Activated CD8-positive, alpha-beta T cell treated with anti-CD3 and anti-CD28 coated beads for 36 hours (primary cell): ENCODE measurements around the gene KCTD12. TPM values are rescaled to one million over a fixed set of nuclear protein-coding genes. Genes with fewer than 3 reads are reported as not detected.

Experiments
- ATAC-seq: fragments of 200-7000 bp; cut with Tn5 transposase; one replicate; pipeline ENCODE4 v1.10.0; 2021; ENCODE audit warnings: mild to moderate bottlenecking, moderate library complexity
- CTCF ChIA-PET: fragments of 350-600 bp; sonication (Branson Sonifier 250); formaldehyde crosslinking; loops from one replicate; lab custom pipeline; 2021; ENCODE audit warnings: antibody characterized with exemption; lab: Charles Lee
- POLR2A ChIA-PET: fragments of 350-600 bp; sonication (Branson Sonifier 250); formaldehyde crosslinking; loops from one replicate; lab custom pipeline; 2021; ENCODE audit warnings: antibody characterized with exemption; lab: Charles Lee
- DNase-seq: peaks from one replicate; pipeline ENCODE4 v3.0.0-alpha.2; 2020
- H3K27ac Mint-ChIP-seq: one replicate; pipeline ENCODE4 v1.8.0; 2021; ENCODE audit warnings: mild to moderate bottlenecking, mixed read lengths
- H3K27me3 Mint-ChIP-seq: one replicate; pipeline ENCODE4 v1.8.0; 2021; ENCODE audit warnings: mixed read lengths
- H3K36me3 Mint-ChIP-seq: one replicate; pipeline ENCODE4 v1.8.0; 2021; ENCODE audit warnings: low read depth, mixed read lengths
- H3K4me1 Mint-ChIP-seq: one replicate; pipeline ENCODE4 v1.8.0; 2021; ENCODE audit warnings: low read depth, mixed read lengths
- H3K4me3 Mint-ChIP-seq: one replicate; pipeline ENCODE4 v1.8.0; 2021; ENCODE audit warnings: mild to moderate bottlenecking, moderate library complexity, mixed read lengths
- H3K9me3 Mint-ChIP-seq: one replicate; pipeline ENCODE4 v1.8.0; 2021; ENCODE audit warnings: mixed read lengths
- CTCF ChIP-seq: fragments of 200-600 bp; IDR thresholded peaks from one replicate; pipeline ENCODE4 v1.8.0; 2022; ENCODE audit warnings: antibody characterized with exemption, mild to moderate bottlenecking
- intact Hi-C: fragments of 100-400 bp; cut with micrococcal nuclease; formaldehyde crosslinking; loops from one replicate; pipeline ENCODE4 v1.10.0; 2022
- total RNA-seq, 2 experiments: library from RNA; stranded (reverse); gene quantifications; one replicate each; pipeline ENCODE4 v1.2.3, GENCODE V29; 2021

Gene KCTD12
- total RNA-seq, 2 experiments from 2014 or later: 14.3 to 14.8 TPM

GRCh38 chr13:76853921-76854608 is 32.1 kb downstream of the KCTD12 start:
- CTCF ChIA-PET: interaction anchor here (1.5 kb wide), 1 partner anchor 49 kb away, joined by 3 read pairs; no protein-coding TSS in a partner anchor
- no peak for ATAC-seq

GRCh38 chr13:76853481-76853880 is 32.7 kb downstream of the KCTD12 start:
- ATAC-seq: no peak
- POLR2A ChIA-PET: interaction anchor here (0.6 kb wide), 1 partner anchor 15 kb away, joined by 5 read pairs; no protein-coding TSS in a partner anchor
- TF ChIP-seq CTCF: no peak
- intact Hi-C loops: no loop called here
- H3K4me1 Mint-ChIP-seq: peaks cover 2% of the 10 kb centered on the region
- no peaks in the 10 kb centered on the region for H3K36me3 Mint-ChIP-seq
- no peaks in the 10 kb centered on the region for H3K27me3 Mint-ChIP-seq
- no peak overlapping the region for H3K27ac Mint-ChIP-seq
- H3K9me3 Mint-ChIP-seq: no peaks in the 10 kb centered on the region
- no peak overlapping the region for H3K4me3 Mint-ChIP-seq
- no peak for DNase-seq
- CTCF ChIA-PET: interaction anchor here (1.5 kb wide), 1 partner anchor 49 kb away, joined by 3 read pairs; no protein-coding TSS in a partner anchor

More at GRCh38 chr13:76853921-76854608, 32.1 kb downstream of the KCTD12 start:
- Mint-ChIP-seq H3K36me3 (no peaks in the 10 kb centered on the region), H3K27ac (no peak overlapping the region), H3K27me3 (no peaks in the 10 kb centered on the region), H3K4me1 (peaks cover 2% of the 10 kb centered on the region), H3K4me3 (no peak overlapping the region), H3K9me3 (no peaks in the 10 kb centered on the region)
- POLR2A ChIA-PET: interaction anchor here (0.6 kb wide), 1 partner anchor 14 kb away, joined by 5 read pairs; no protein-coding TSS in a partner anchor
- no peak for TF ChIP-seq CTCF
- DNase-seq: no peak
- intact Hi-C loops: no loop called here

- no peak for ATAC-seq
- no peak for DNase-seq
- ChIA-PET POLR2A (no interaction called here), CTCF (interaction anchor here (1.1 to 1.5 kb wide), 2 partner anchors 50 to 129 kb away, joined by 3 read pairs; no protein-coding TSS in a partner anchor)
- Mint-ChIP-seq H3K27ac (no peak overlapping the region), H3K4me1 (peaks cover 2% of the 10 kb centered on the region), H3K9me3 (no peaks in the 10 kb centered on the region), H3K36me3 (no peaks in the 10 kb centered on the region), H3K27me3 (no peaks in the 10 kb centered on the region), H3K4me3 (no peak overlapping the region)
- TF ChIP-seq CTCF: no peak
- intact Hi-C loops: no loop called here
These were observed 33.2 kb downstream of the KCTD12 start for GRCh38 chr13:76852986-76853385.

GRCh38 chr13:76851961-76852360 is 34.2 kb downstream of the KCTD12 start:
- intact Hi-C loops: no loop called here
- CTCF ChIA-PET: interaction anchor here (1.1 kb wide), 1 partner anchor 128 kb away, joined by 3 read pairs; no protein-coding TSS in a partner anchor
- TF ChIP-seq CTCF: no peak

GRCh38 chr13:76849493-76849892 is 36.7 kb downstream of the KCTD12 start:
- no peaks in the 10 kb centered on the region for H3K36me3 Mint-ChIP-seq
- TF ChIP-seq CTCF: no peak
- no peaks in the 10 kb centered on the region for H3K9me3 Mint-ChIP-seq
- ChIA-PET POLR2A (interaction anchor here (0.8 kb wide), 1 partner anchor 36 kb away, joined by 3 read pairs; no protein-coding TSS in a partner anchor), CTCF (no interaction called here)
- H3K4me3 Mint-ChIP-seq: no peak overlapping the region
- intact Hi-C loops: no loop called here
- no peak overlapping the region for H3K27ac Mint-ChIP-seq
- no peak for DNase-seq
- no peak for ATAC-seq
- H3K27me3 Mint-ChIP-seq: no peaks in the 10 kb centered on the region
- H3K4me1 Mint-ChIP-seq: no peaks in the 10 kb centered on the region

More at GRCh38 chr13:76851961-76852360, 34.2 kb downstream of the KCTD12 start:
- no peaks in the 10 kb centered on the region for H3K9me3 Mint-ChIP-seq
- H3K4me3 Mint-ChIP-seq: no peak overlapping the region
- POLR2A ChIA-PET: interaction anchor here (1.4 kb wide), 1 partner anchor 33 kb away, joined by 3 read pairs; no protein-coding TSS in a partner anchor
- no peaks in the 10 kb centered on the region for H3K36me3 Mint-ChIP-seq
- no peaks in the 10 kb centered on the region for H3K27me3 Mint-ChIP-seq
- DNase-seq (no peak), ATAC-seq (no peak)
- peaks cover 2% of the 10 kb centered on the region for H3K4me1 Mint-ChIP-seq
- no peak overlapping the region for H3K27ac Mint-ChIP-seq
